Naive B cell (primary cell): Measurements from ENCODE around the gene TPSB2. TPM values are rescaled to one million over a fixed set of nuclear protein-coding genes. Genes with fewer than 3 reads are reported as not detected.
"Not testable (repeated sequence)": the region's sequence is repeated elsewhere in the genome, so short reads cannot be mapped to it uniquely, and the experiment has no call there.

Experiments used
- ATAC-seq, 2 donors: fragments of 150-1000 bp; cut with Tn5 transposase; 2 replicates each; pipeline ENCODE4 v1.10.0; 2021; ENCODE audit warnings: low read depth in 2 of 2, mild to moderate bottlenecking in 2 of 2, moderate library complexity in 2 of 2
- DNase-seq: peaks from one replicate; pipeline ENCODE4 v3.0.0; 2022
- H3K27ac Mint-ChIP-seq, 6 donors: one replicate each; pipeline ENCODE4 v1.8.0; 2020 to 2022; ENCODE audit warnings: mild to moderate bottlenecking in 6 of 6, mixed read lengths in 6 of 6, moderate library complexity in 5 of 6, inconsistent platforms in 2 of 6
- H3K27me3 Mint-ChIP-seq, 3 donors: one replicate each; pipeline ENCODE4 v1.8.0; 2021 to 2022; ENCODE audit warnings: mixed read lengths in 3 of 3, mild to moderate bottlenecking in 1 of 3
- H3K36me3 Mint-ChIP-seq, 2 donors: one replicate each; pipeline ENCODE4 v1.8.0; 2020 to 2022; ENCODE audit warnings: mixed read lengths in 2 of 2, inconsistent platforms in 1 of 2, mild to moderate bottlenecking in 1 of 2
- H3K4me1 Mint-ChIP-seq, 3 donors: one replicate each; pipeline ENCODE4 v1.8.0; 2020 to 2022; ENCODE audit warnings: mixed read lengths in 3 of 3, inconsistent platforms in 1 of 3, mild to moderate bottlenecking in 1 of 3, moderate library complexity in 1 of 3
- H3K4me3 Mint-ChIP-seq, 8 donors: one replicate each; pipeline ENCODE4 v1.8.0; 2020 to 2022; ENCODE audit warnings: mild to moderate bottlenecking in 8 of 8, mixed read lengths in 8 of 8, moderate library complexity in 8 of 8, inconsistent platforms in 2 of 8
- H3K9me3 Mint-ChIP-seq, 7 donors: one replicate each; pipeline ENCODE4 v1.8.0; 2020 to 2022; ENCODE audit warnings: mixed read lengths in 7 of 7, mild to moderate bottlenecking in 5 of 7, inconsistent platforms in 2 of 7, moderate library complexity in 1 of 7
- polyA plus RNA-seq, 6 donors: library from polyadenylated mRNA; unstranded; fragments of 300-500 nt; fragmentation: Illumina TruSeq; gene quantifications; one replicate each; pipeline ENCODE4 v1.2.3, GENCODE V29; 2021; ENCODE audit warnings: low read depth in 6 of 6

TPSB2 gene
- polyA plus RNA-seq: not detected

GRCh38 chr16:1230084-1230470 is at the start of gene TPSB2:
TPSB2 (minus strand) TSS chr16:1230184; CDS start chr16:1229951, 233 bp downstream.
- H3K27ac Mint-ChIP-seq, DNase-seq, H3K4me1 Mint-ChIP-seq, H3K36me3 Mint-ChIP-seq, ATAC-seq, H3K4me3 Mint-ChIP-seq, H3K9me3 Mint-ChIP-seq: not testable (repeated sequence)
- peaks cover 0 to 15% (median 0%) of the 10 kb centered on the region in 3 donors for H3K27me3 Mint-ChIP-seq

DNA sequence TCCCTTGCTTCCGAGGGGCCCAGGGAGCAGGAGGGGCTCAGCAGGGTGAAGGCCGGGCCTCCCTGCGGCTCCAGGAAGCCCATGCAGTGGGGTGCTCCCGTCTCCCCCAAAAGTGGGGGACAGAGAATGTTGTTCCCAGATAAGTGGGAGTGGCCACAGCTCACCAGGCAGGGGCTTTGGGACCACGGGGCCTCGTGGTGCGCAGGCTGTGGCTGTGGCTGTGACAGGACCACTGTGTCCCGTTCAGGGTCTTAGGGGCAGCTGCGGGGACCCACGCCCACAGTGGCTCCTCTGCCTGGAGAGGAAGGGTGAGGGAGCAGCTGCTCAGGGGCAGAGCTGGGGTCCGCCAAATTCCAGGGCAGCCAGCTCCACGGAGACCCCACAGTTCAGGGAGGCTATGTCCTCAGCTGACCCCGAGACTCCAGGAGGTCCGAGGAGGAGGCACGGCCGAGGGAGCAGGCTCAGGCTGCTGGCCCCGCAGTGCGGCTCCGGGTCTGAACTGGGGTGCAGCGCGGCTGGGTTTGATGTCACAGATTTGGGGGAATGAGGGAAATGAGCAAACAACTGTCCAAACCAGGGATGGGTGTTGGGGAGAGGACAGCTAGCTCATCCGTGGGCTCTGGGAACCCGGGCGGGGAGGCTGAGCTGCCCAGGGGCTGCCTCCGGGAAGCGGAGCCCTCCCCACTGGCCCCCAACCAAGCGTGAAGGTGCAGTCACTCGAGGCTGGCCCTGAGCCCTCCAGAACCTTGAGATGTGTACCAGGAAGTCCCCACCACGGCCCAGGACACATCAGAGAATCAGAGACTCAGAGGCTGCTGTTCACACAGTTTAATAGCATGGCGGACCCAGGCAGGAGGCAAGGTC is 49.3 kb upstream of the TPSB2 start:
- DNase-seq (no peak), ATAC-seq (no peak)
- Mint-ChIP-seq H3K4me1 (peaks cover 0 to 2% (median 0%) of the 10 kb centered on the region in 3 donors), H3K36me3 (no peaks in the 10 kb centered on the region), H3K27me3 (peaks cover 6 to 53% (median 25%) of the 10 kb centered on the region in 3 donors), H3K9me3 (peaks cover 0 to 1% (median 0%) of the 10 kb centered on the region in 7 donors), H3K4me3 (no peak overlapping the region), H3K27ac (no peak overlapping the region)

GRCh38 chr16:1278477-1278876 is 48.5 kb upstream of the TPSB2 start:
- no peaks in the 10 kb centered on the region for H3K36me3 Mint-ChIP-seq
- H3K27ac Mint-ChIP-seq: no peak overlapping the region
- H3K4me1 Mint-ChIP-seq: peaks cover 0 to 2% (median 0%) of the 10 kb centered on the region in 3 donors
- peaks cover 0 to 1% (median 0%) of the 10 kb centered on the region in 7 donors for H3K9me3 Mint-ChIP-seq
- H3K27me3 Mint-ChIP-seq: peaks cover 6 to 49% (median 27%) of the 10 kb centered on the region in 3 donors
- ATAC-seq (no peak), DNase-seq (no peak)
- no peak overlapping the region for H3K4me3 Mint-ChIP-seq

DNA sequence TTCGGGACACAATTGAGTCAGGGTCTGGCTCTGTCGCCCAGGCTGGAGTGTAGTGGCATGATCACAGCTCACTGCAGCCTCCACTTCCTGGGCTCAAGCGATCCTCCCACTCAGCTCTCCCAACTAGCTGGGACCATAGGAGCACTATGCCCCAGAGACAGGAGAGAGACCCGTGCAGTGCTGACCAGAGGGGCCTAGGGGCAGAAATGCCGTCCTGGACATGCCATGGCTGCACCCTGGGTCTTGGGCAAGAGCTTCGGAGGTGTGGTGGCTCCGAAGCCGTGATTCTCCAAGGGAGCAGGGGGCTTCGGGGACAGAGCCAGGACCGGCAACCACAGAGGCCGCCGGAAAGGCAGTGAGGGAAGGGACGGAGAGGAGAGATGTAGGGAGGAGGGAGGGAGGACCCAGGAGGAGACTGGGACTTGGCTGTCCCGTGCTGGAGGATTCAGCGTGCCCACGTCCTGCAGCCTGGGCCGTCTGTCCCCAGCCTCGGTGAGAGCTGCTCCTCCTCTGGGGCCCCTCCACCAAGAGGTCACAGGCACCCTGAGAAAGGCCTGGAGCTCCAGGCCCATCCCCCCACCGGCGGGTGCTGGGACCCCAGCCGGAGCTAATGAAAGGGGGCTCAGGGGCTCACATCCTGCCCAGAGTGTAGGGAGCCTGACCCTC is 47.8 kb upstream of the TPSB2 start:
- H3K27ac Mint-ChIP-seq: peak overlapping the region in 1 of 6 donors; percentile 78
- peaks cover 9 to 52% (median 34%) of the 10 kb centered on the region in 3 donors for H3K27me3 Mint-ChIP-seq
- H3K9me3 Mint-ChIP-seq: peaks cover 0 to 1% (median 0%) of the 10 kb centered on the region in 7 donors
- no peak for DNase-seq
- no peak for ATAC-seq
- peaks cover 0 to 5% of the 10 kb centered on the region in 2 donors for H3K36me3 Mint-ChIP-seq
- H3K4me3 Mint-ChIP-seq: no peak overlapping the region
- H3K4me1 Mint-ChIP-seq: peaks cover 0 to 3% (median 2%) of the 10 kb centered on the region in 3 donors

DNA sequence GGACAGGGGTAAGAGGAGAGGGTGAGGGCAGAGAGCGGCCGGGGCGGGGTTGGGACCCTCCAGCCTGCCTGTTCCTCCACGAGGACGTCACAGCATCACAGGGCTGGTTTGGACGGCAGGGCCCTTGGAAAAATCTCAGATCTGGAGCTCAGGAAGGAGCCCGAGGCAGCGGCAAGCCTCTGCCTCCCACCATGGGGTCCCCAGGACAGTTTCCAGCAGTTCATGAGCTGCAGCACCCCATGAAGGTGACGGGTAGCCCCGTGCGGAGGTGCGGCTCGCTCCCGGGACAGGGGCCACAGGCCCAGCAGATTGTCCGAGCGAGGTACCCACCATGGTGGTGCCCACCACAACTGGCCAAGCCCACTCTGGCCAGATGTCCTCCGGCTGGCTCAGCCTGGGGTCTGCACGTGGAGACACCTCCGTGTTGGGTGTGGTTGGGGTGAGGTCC is 47.2 kb upstream of the TPSB2 start:
- DNase-seq: no peak
- H3K4me3 Mint-ChIP-seq: no peak overlapping the region
- H3K36me3 Mint-ChIP-seq: peaks cover 0 to 8% of the 10 kb centered on the region in 2 donors
- H3K4me1 Mint-ChIP-seq: peaks cover 0 to 4% (median 3%) of the 10 kb centered on the region in 3 donors
- no peak for ATAC-seq
- peaks cover 0 to 1% (median 0%) of the 10 kb centered on the region in 7 donors for H3K9me3 Mint-ChIP-seq
- H3K27me3 Mint-ChIP-seq: peaks cover 11 to 51% (median 38%) of the 10 kb centered on the region in 3 donors
- H3K27ac Mint-ChIP-seq: no peak overlapping the region

GRCh38 chr16:1276580-1276878 is 46.5 kb upstream of the TPSB2 start:
- no peak overlapping the region for H3K27ac Mint-ChIP-seq
- peaks cover 0 to 8% of the 10 kb centered on the region in 2 donors for H3K36me3 Mint-ChIP-seq
- no peak for ATAC-seq
- peaks cover 0 to 1% (median 0%) of the 10 kb centered on the region in 7 donors for H3K9me3 Mint-ChIP-seq
- peaks cover 11 to 51% (median 40%) of the 10 kb centered on the region in 3 donors for H3K27me3 Mint-ChIP-seq
- DNase-seq: no peak
- no peak overlapping the region for H3K4me3 Mint-ChIP-seq
- peaks cover 0 to 4% (median 3%) of the 10 kb centered on the region in 3 donors for H3K4me1 Mint-ChIP-seq

- Mint-ChIP-seq H3K9me3 (peaks cover 0 to 1% (median 0%) of the 10 kb centered on the region in 7 donors), H3K27ac (no peak overlapping the region)
Observed at GRCh38 chr16:1275791-1276579, 46.0 kb upstream of the TPSB2 start.

DNA sequence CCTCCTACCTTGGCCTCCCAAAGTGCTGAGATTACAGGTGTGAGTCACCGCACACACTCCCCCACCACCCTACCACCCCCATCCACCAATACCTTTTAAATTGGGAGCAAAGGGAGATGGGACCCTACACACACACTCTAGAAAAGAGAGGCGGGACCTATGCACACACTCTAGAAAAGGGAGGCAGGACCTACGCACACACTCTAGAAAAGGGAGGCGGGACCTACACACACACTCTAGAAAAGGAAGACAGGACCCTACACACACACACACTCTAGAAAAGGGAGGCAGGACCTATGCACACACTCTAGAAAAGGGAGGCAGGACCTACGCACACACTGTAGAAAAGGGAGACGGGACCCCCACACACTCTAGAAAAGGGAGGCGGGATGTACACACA is 44.8 kb upstream of the TPSB2 start:
- DNase-seq (no peak), ATAC-seq (no peak)
- H3K4me3 Mint-ChIP-seq: no peak overlapping the region
- H3K36me3 Mint-ChIP-seq: peaks cover 0 to 8% of the 10 kb centered on the region in 2 donors
- H3K27ac Mint-ChIP-seq: no peak overlapping the region
- H3K27me3 Mint-ChIP-seq: peaks cover 14 to 66% (median 57%) of the 10 kb centered on the region in 3 donors
- peaks cover 0 to 7% (median 3%) of the 10 kb centered on the region in 3 donors for H3K4me1 Mint-ChIP-seq
- H3K9me3 Mint-ChIP-seq: peaks cover 0 to 1% (median 0%) of the 10 kb centered on the region in 7 donors

More at GRCh38 chr16:1275791-1276579, 46.0 kb upstream of the TPSB2 start:
- peaks cover 11 to 56% (median 45%) of the 10 kb centered on the region in 3 donors for H3K27me3 Mint-ChIP-seq
- H3K36me3 Mint-ChIP-seq: peaks cover 0 to 8% of the 10 kb centered on the region in 2 donors
- no peak for DNase-seq
- H3K4me1 Mint-ChIP-seq: peaks cover 0 to 7% (median 3%) of the 10 kb centered on the region in 3 donors
- ATAC-seq: no peak
- H3K4me3 Mint-ChIP-seq: peak overlapping the region in 1 of 8 donors; percentile 25

DNA sequence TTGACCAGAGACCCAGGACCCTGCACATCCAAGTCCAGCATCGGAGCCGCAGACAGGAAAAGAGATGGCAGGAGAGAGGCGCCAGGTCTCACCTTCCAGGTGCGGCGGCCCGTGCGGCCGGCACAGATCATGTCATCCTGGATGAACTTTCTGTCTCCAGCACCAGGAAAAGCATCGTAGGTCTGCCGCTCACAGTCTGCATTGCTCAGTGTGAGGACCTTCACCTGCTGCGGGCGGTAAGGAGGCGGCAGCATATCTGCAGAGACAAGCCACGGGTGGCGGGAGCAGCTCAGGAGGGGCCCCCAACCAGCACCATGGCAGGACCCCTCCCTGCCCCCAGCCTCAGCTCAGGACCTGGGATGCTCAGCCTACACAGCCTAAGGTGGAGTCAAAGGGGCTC is 43.8 kb upstream of the TPSB2 start:
- Mint-ChIP-seq H3K4me3 (no peak overlapping the region), H3K4me1 (peaks cover 0 to 7% (median 3%) of the 10 kb centered on the region in 3 donors), H3K9me3 (peaks cover 0 to 1% (median 0%) of the 10 kb centered on the region in 7 donors), H3K27ac (no peak overlapping the region), H3K36me3 (peaks cover 0 to 8% of the 10 kb centered on the region in 2 donors), H3K27me3 (peaks cover 17 to 68% (median 61%) of the 10 kb centered on the region in 3 donors)
- no peak for DNase-seq
- no peak for ATAC-seq

DNA sequence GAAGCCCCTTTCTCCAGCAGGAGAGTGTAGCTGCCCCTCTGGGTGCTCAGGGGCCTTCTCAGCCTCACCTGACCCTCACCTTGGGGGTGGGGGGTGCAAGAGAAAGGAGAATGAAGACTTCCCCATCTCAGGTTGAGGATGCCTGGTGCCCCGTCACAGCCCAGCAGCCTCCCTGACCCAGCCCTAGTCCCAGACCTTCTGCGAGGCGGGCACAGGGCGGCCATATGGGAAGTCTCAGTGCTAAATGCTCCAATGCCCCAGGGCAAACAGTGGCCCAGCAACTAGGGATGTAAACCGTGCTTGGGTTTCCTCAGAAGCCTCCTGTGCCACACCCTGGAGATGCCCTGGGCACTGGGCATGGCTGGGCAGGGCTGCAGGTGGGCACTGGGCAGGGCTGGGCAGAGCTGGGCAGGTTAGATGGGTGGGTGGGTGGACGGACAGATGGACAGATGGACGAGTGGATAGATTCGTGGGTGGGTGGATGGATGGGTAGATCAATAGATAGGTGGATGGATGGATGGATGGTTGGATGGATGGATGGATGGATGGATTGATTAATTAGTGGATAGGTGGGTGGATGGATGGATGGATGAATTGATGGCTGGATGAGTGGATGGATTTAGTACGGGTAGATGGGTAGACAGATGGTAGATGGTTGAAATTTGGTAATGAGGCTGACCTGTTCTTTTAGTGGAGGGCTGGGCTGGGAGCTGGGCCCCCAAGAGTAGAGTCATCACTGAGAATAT is 42.6 kb upstream of the TPSB2 start:
- Mint-ChIP-seq H3K36me3 (peaks cover 0 to 8% of the 10 kb centered on the region in 2 donors), H3K27me3 (peaks cover 17 to 56% (median 56%) of the 10 kb centered on the region in 3 donors), H3K4me1 (peaks cover 0 to 7% (median 3%) of the 10 kb centered on the region in 3 donors), H3K27ac (no peak overlapping the region), H3K4me3 (peak overlapping the region in 2 of 8 donors; percentile 50 to 66), H3K9me3 (peaks cover 0 to 1% (median 0%) of the 10 kb centered on the region in 7 donors)
- DNase-seq: no peak
- no peak for ATAC-seq

- ATAC-seq, DNase-seq, H3K4me1 Mint-ChIP-seq, H3K36me3 Mint-ChIP-seq, H3K27ac Mint-ChIP-seq, H3K9me3 Mint-ChIP-seq, H3K4me3 Mint-ChIP-seq: not testable (repeated sequence)
- H3K27me3 Mint-ChIP-seq: peaks cover 17 to 54% (median 52%) of the 10 kb centered on the region in 3 donors
Observed at GRCh38 chr16:1271724-1272413, 41.9 kb upstream of the TPSB2 start.

GRCh38 chr16:1271380-1271723 is 41.4 kb upstream of the TPSB2 start:
- DNase-seq: no peak
- peaks cover 0 to 8% of the 10 kb centered on the region in 2 donors for H3K36me3 Mint-ChIP-seq
- H3K4me3 Mint-ChIP-seq: no peak overlapping the region
- H3K4me1 Mint-ChIP-seq: peaks cover 0 to 7% (median 3%) of the 10 kb centered on the region in 3 donors
- H3K27ac Mint-ChIP-seq: peak overlapping the region in 1 of 6 donors; percentile 33
- H3K27me3 Mint-ChIP-seq: peaks cover 19 to 55% (median 53%) of the 10 kb centered on the region in 3 donors
- H3K9me3 Mint-ChIP-seq: peaks cover 0 to 3% (median 0%) of the 10 kb centered on the region in 7 donors
- no peak for ATAC-seq
